ENCODE data around the gene AMH. TPM values are rescaled to one million over a fixed set of nuclear protein-coding genes. Genes with fewer than 3 reads are reported as not detected.
A peak's percentile ranks its signal among the peaks of the same experiment; 100 is the strongest.

The AMH gene
- total and polyA plus RNA-seq, 8 donors, result 0.45 to 2.0 (median 0.86) TPM; not detected in 2

- Histone ChIP-seq H3K27ac (no peak overlapping the region), H3K36me3 (no peaks in the 10 kb centered on the region), H3K9me3 (no peaks in the 10 kb centered on the region), H3K27me3 (no peaks in the 10 kb centered on the region), H3K4me3 (no peak overlapping the region), H3K4me1 (peaks cover 5 to 20% (median 9%) of the 10 kb centered on the region in 4 donors)
- DNase-seq, result peak in 1 of 2 donors; percentile 60
- intact Hi-C loops (cut with DNase I; ENCODE audit: low total_unique reads), result no loop called here
- TF ChIP-seq CTCF (IDR thresholded peaks at IDR 0.05) (peak in 2 of 7 experiments; percentile 27 to 37), POLR2AphosphoS5 (IDR thresholded peaks at IDR 0.05) (no peak), POLR2A (IDR thresholded peaks at IDR 0.05) (no peak), EP300 (IDR thresholded peaks at IDR 0.05) (no peak)
- 2 to 69% (median 63%) methylated on average over 2 to 7 of the region's 7 CpGs for WGBS, 5 donors
Observed at GRCh38 chr19:2261438-2262172, 12.5 kb downstream of the AMH start.

GRCh38 chr19:2266183-2266993 is 17.3 kb downstream of the AMH start:
- 43 to 48% (median 45%) methylated on average over 13 to 18 of the region's 18 CpGs for WGBS, 5 donors
- H3K4me3 ChIP-seq, result no peak overlapping the region
- H3K9me3 ChIP-seq, result no peaks in the 10 kb centered on the region
- intact Hi-C loops (cut with DNase I; ENCODE audit: low total_unique reads), result no loop called here
- no peaks in the 10 kb centered on the region for H3K27me3 ChIP-seq
- H3K36me3 ChIP-seq, result peaks cover 0 to 3% (median 2%) of the 10 kb centered on the region in 4 donors
- peaks cover 12 to 48% (median 26%) of the 10 kb centered on the region in 4 donors for H3K4me1 ChIP-seq
- TF ChIP-seq POLR2AphosphoS5 (IDR thresholded peaks at IDR 0.05) (peak in 2 of 3 donors; percentile 32 to 67), POLR2A (IDR thresholded peaks at IDR 0.05) (no peak)
- peak overlapping the region in 4 of 5 donors; percentile 19 to 64 (median 40) for H3K27ac ChIP-seq
- DNase-seq, result peak; percentile 89 to 93

- H3K4me1 ChIP-seq, result peaks cover 32 to 68% (median 47%) of the 10 kb centered on the region in 4 donors
- WGBS, 5 donors, result 76 to 87% (median 83%) methylated on average over 4 of the region's 4 CpGs
- peak overlapping the region in 3 of 5 donors; percentile 96 to 99 (median 99) for H3K27ac ChIP-seq
- peak overlapping the region; percentile 97 to 100 (median 99) for H3K4me3 ChIP-seq
- H3K36me3 ChIP-seq, result peaks cover 13 to 23% (median 21%) of the 10 kb centered on the region in 4 donors
- intact Hi-C loops (cut with DNase I; ENCODE audit: low total_unique reads), result no loop called here
- DNase-seq, result no peak
- H3K27me3 ChIP-seq, result no peaks in the 10 kb centered on the region
- TF ChIP-seq EP300 (IDR thresholded peaks at IDR 0.05) (no peak), POLR2A (IDR thresholded peaks at IDR 0.05) (no peak), POLR2AphosphoS5 (IDR thresholded peaks at IDR 0.05) (no peak), CTCF (IDR thresholded peaks at IDR 0.05) (no peak)
- H3K9me3 ChIP-seq, result no peaks in the 10 kb centered on the region
Observed at GRCh38 chr19:2268480-2268830, 19.3 kb downstream of the AMH start.

- TF ChIP-seq POLR2A (IDR thresholded peaks at IDR 0.05) (no peak), EP300 (IDR thresholded peaks at IDR 0.05) (no peak), CTCF (IDR thresholded peaks at IDR 0.05) (no peak), POLR2AphosphoS5 (IDR thresholded peaks at IDR 0.05) (no peak)
- H3K4me3 ChIP-seq, result peak overlapping the region; percentile 97 to 100 (median 99)
- peaks cover 36 to 72% (median 51%) of the 10 kb centered on the region in 4 donors for H3K4me1 ChIP-seq
- no peak for DNase-seq
- WGBS, 5 donors, result 1 to 4% (median 1%) methylated on average over 7 to 19 of the region's 19 CpGs
- H3K27me3 ChIP-seq, result no peaks in the 10 kb centered on the region
- intact Hi-C loops (cut with DNase I; ENCODE audit: low total_unique reads), result no loop called here
- H3K27ac ChIP-seq, result peak overlapping the region; percentile 77 to 99 (median 98)
- H3K9me3 ChIP-seq, result no peaks in the 10 kb centered on the region
- H3K36me3 ChIP-seq, result peaks cover 13 to 23% (median 21%) of the 10 kb centered on the region in 4 donors
Observed at GRCh38 chr19:2268861-2269243, 19.7 kb downstream of the AMH start.

All from stomach (tissue), 9 donors.